ENCODE measurements around the gene RNPC3. TPM values are rescaled to one million over a fixed set of nuclear protein-coding genes. Genes with fewer than 3 reads are reported as not detected.

The RNPC3 gene
- polyA plus RNA-seq (2011; rRNA removed) = 15.7 and 20.1 TPM in 2 replicates
- polyA plus RNA-seq (2012; cell fraction: cytosol; rRNA removed) = 4.7 and 5.6 TPM in 2 replicates
- 8.4 and 8.9 TPM in 2 replicates for polyA plus RNA-seq (2012; cell fraction: nucleus; rRNA removed)
- polyA plus RNA-seq (2017; fragmentation: RNase III; extraction: RNeasy Plus Mini Kit Qiagen cat#74134 plus additional on column Dnase treatment) = 9.5 to 9.9 TPM (median 9.6 TPM) in 3 replicates
- 8.3 and 11.5 TPM in 2 replicates for polyA minus RNA-seq (2011; rRNA and poly(A)+ RNA removed)

GRCh38 chr1:103525607-103526507 is at the start of gene RNPC3:
RNPC3 (plus strand) TSS chr1:103525699; CDS start chr1:103526071, 372 bp downstream.
- FAIRE-seq = no peak
- Histone ChIP-seq H3K9me3 (no peaks in the 10 kb centered on the region), H3K4me2 (peak within 1 kb of the TSS; percentile 96), H3K27ac (peak within 1 kb of the TSS; percentile 88 to 93), H3K4me1 (peaks cover 11% of the 10 kb centered on the region; the same call in 2 of the 3 replicates), H3K4me3 (peak within 1 kb of the TSS; percentile 91)
- peak; percentile 25 to 84 for DNase-seq (ENCODE audit: low read depth in 1 of 2, low spot score in 1 of 2)
- ChIA-PET CTCF (interaction anchor here (1.4 kb wide), 1 partner anchor 11 kb away, joined by 4 read pairs; no protein-coding TSS in a partner anchor), POLR2A (interaction anchor here (0.7 to 1.7 kb wide), 3 partner anchors 15 to 652 kb away, joined by 3 to 6 read pairs (median 4); no protein-coding TSS in a partner anchor)
- 1% methylated on average over 39 of the region's 62 CpGs for WGBS (ENCODE audit: missing lambda C conversion rate)
- peak; percentile 89 to 90 for ATAC-seq
- TF ChIP-seq FOXS1 (CRISPR knock-in tag; IDR thresholded peaks at IDR 0.05) (no peak), PHF8 (IDR thresholded peaks at IDR 0.05; ENCODE audit: borderline replicate concordance, low read depth) (peak; percentile 36; the same call in 1 of the 2 replicates), E2F6 (IDR thresholded peaks at IDR 0.05; ENCODE audit: borderline replicate concordance, low read depth) (peak; percentile 91), ZC3H11A (IDR thresholded peaks at IDR 0.05) (no peak), MYC (IDR thresholded peaks at IDR 0.05; ENCODE audit: borderline replicate concordance, low read length) (no peak), NR3C1 (IDR thresholded peaks at IDR 0.05) (no peak), MAFK (IDR thresholded peaks at IDR 0.05; ENCODE audit: partially characterized antibody) (no peak), JUN (IDR thresholded peaks at IDR 0.05) (peak in 1 of 2 experiments; percentile 54; a peak in 2 of 5 replicates), ESRRA (IDR thresholded peaks at IDR 0.05; ENCODE audit: borderline replicate concordance, low read length) (0 out of 2 replicates have a peak, but pooled peaks have one; percentile 32), FOSB (CRISPR knock-in tag; IDR thresholded peaks at IDR 0.05) (no peak), RNF2 (IDR thresholded peaks at IDR 0.05; ENCODE audit: borderline replicate concordance, low read depth) (no peak), RARB (CRISPR knock-in tag; IDR thresholded peaks at IDR 0.05) (no peak), CBX8 (IDR thresholded peaks at IDR 0.05) (no peak), CHD2 (IDR thresholded peaks at IDR 0.05; ENCODE audit: low read length, partially characterized antibody) (peak; percentile 93), REST (IDR thresholded peaks at IDR 0.05) (peak; percentile 96), BCL3 (IDR thresholded peaks at IDR 0.05) (peak; percentile 53; the same call in 1 of the 3 replicates), CTCF (IDR thresholded peaks at IDR 0.05) (no peak), MAX (IDR thresholded peaks at IDR 0.05) (peak; percentile 54)
